Lung (tissue), 10 donors: Measurements from ENCODE around the gene GOLGA8T. TPM values are rescaled to one million over a fixed set of nuclear protein-coding genes. Genes with fewer than 3 reads are reported as not detected.
"Not testable (repeated sequence)": the region's sequence is repeated elsewhere in the genome, so short reads cannot be mapped to it uniquely, and the experiment has no call there.

Source experiments
- ATAC-seq: fragments of 200-7000 bp; cut with Tn5 transposase; one replicate; pipeline ENCODE4 v1.9.1; 2020; ENCODE audit warnings: moderate number of reproducible peaks; ENCODE audit not compliant: insufficient read depth, low FRiP score
- DNase-seq, 3 donors: peaks; one replicate each; pipeline ENCODE4 v3.0.0-alpha.2; 2013 to 2017
- H3K27ac ChIP-seq, 2 donors: one replicate each; pipeline ENCODE4 v1.5.1; 2013; ENCODE audit warnings: mild to moderate bottlenecking in 2 of 2, moderate library complexity in 2 of 2, control low read depth in 1 of 2, inconsistent platforms in 1 of 2, low read depth in 1 of 2, low read length in 1 of 2
- H3K27me3 ChIP-seq, 3 donors: one replicate each; pipeline ENCODE4 v1.5.1; 2013; ENCODE audit warnings: low read length in 2 of 3; ENCODE audit not compliant: control insufficient read depth in 3 of 3, insufficient read depth in 3 of 3
- H3K36me3 ChIP-seq, 4 donors: one replicate each; pipeline ENCODE4 v1.5.1; 2013; ENCODE audit warnings: low read length in 4 of 4, mild to moderate bottlenecking in 1 of 4, moderate library complexity in 1 of 4; ENCODE audit not compliant: control insufficient read depth in 4 of 4, insufficient read depth in 4 of 4
- H3K4me1 ChIP-seq, 5 donors: one replicate each; pipeline ENCODE4 v1.5.1; 2013; ENCODE audit warnings: low read length in 5 of 5, mild to moderate bottlenecking in 2 of 5, moderate library complexity in 1 of 5; ENCODE audit not compliant: control insufficient read depth in 5 of 5, insufficient read depth in 5 of 5
- H3K4me3 ChIP-seq: one replicate; pipeline ENCODE4 v1.5.1; 2013; ENCODE audit warnings: mild to moderate bottlenecking, control low read depth, moderate library complexity
- H3K9ac ChIP-seq, 2 donors: one replicate each; pipeline ENCODE4 v1.5.1; 2013; ENCODE audit warnings: low read length in 2 of 2, control low read depth in 1 of 2; ENCODE audit not compliant: insufficient read depth in 1 of 2
- H3K9me3 ChIP-seq, 4 donors: one replicate each; pipeline ENCODE4 v1.5.1; 2013; ENCODE audit warnings: low read length in 3 of 4, mild to moderate bottlenecking in 1 of 4, moderate library complexity in 1 of 4; ENCODE audit not compliant: control insufficient read depth in 4 of 4, insufficient read depth in 3 of 4
- WGBS, 2 donors: extraction: QIAGEN DNeasy Blood & Tissue Kit; methylation state at CpG; one replicate each; pipeline ENCODE4 v1.1.7; 2013; 5-methylcytosine and 5-hydroxymethylcytosine counted together
- polyA plus RNA-seq, 2 donors: library from polyadenylated mRNA; stranded (reverse); fragments of 200-250 nt; gene quantifications; one replicate each; pipeline ENCODE4 v1.2.1, GENCODE V29; 2013
- total RNA-seq, 2 donors: library from RNA; depleted of rRNA in 1 of 2; stranded (reverse); fragments of >200 nt in 1 of 2; gene quantifications; one replicate each; pipeline ENCODE4 v1.2.1, GENCODE V29; 2014 to 2021
- donor health status: Bipolar disorder and iron deficiency.
- donor health status: healthy.
- donor health status: DM: yes; HTN: yes; CAD: no.

Gene GOLGA8T
- total and polyA plus RNA-seq, 4 donors = 0.07 to 0.80 TPM; not detected in 2

GRCh38 chr15:30176613-30177012, 41.8 kb downstream of the GOLGA8T start:
- H3K4me1 ChIP-seq, H3K9me3 ChIP-seq, H3K9ac ChIP-seq, H3K27ac ChIP-seq, ATAC-seq, H3K4me3 ChIP-seq, DNase-seq, H3K36me3 ChIP-seq, H3K27me3 ChIP-seq: not testable (repeated sequence)
- 63% methylated on average over 2 of the region's 3 CpGs; no CpG with 5 or more reads in 1 of the 2 donors for WGBS, 2 donors

DNA sequence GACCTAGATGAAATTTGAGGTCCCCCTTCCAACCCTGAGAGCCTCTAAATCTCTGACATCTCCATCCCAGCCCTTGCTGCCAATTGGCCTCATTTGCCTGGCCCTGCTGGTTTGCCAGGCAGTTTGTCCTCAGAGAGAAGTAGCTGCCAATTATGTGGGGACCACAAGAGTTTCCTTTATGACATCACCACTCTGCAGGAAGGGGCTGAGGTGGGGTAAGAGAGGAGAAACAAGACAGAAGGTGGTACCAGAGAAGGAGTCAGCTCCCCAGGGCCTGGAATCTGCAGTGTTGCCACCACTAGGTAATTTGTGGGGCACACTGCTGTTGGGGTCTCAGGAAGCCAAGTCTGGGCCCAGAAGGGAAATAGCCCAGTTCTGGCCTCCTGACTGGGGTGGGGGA, 45.0 kb downstream of the GOLGA8T start:
- H3K9me3 ChIP-seq, H3K4me3 ChIP-seq, H3K4me1 ChIP-seq, H3K27ac ChIP-seq, H3K9ac ChIP-seq, ATAC-seq, DNase-seq, H3K27me3 ChIP-seq, H3K36me3 ChIP-seq: not testable (repeated sequence)

- not testable (repeated sequence) for H3K27ac ChIP-seq, H3K27me3 ChIP-seq, ATAC-seq, H3K9me3 ChIP-seq, H3K9ac ChIP-seq, H3K36me3 ChIP-seq, H3K4me3 ChIP-seq, H3K4me1 ChIP-seq, DNase-seq
- no CpG with 5 or more reads among the region's 7 CpGs for WGBS, 2 donors
Observed at GRCh38 chr15:30185495-30185894, 50.6 kb downstream of the GOLGA8T start.

GRCh38 chr15:30187429-30187828, 52.6 kb downstream of the GOLGA8T start:
- H3K4me1 ChIP-seq, DNase-seq, H3K4me3 ChIP-seq, H3K36me3 ChIP-seq, ATAC-seq, H3K9ac ChIP-seq, H3K27ac ChIP-seq, H3K9me3 ChIP-seq, H3K27me3 ChIP-seq: not testable (repeated sequence)
- 61 to 86% methylated on average over 2 of the region's 3 CpGs for WGBS, 2 donors

- not testable (repeated sequence) for DNase-seq, H3K9me3 ChIP-seq, H3K27ac ChIP-seq, ATAC-seq, H3K36me3 ChIP-seq, H3K9ac ChIP-seq, H3K4me1 ChIP-seq, H3K4me3 ChIP-seq, H3K27me3 ChIP-seq
- 91 to 93% methylated on average over 1 of the region's 1 CpG for WGBS, 2 donors
Observed at GRCh38 chr15:30189754-30190153, 54.9 kb downstream of the GOLGA8T start.

GRCh38 chr15:30191143-30191542, 56.3 kb downstream of the GOLGA8T start:
- not testable (repeated sequence) for H3K4me3 ChIP-seq, H3K36me3 ChIP-seq, ATAC-seq, H3K9me3 ChIP-seq, DNase-seq, H3K9ac ChIP-seq, H3K27ac ChIP-seq, H3K27me3 ChIP-seq, H3K4me1 ChIP-seq
- WGBS, 2 donors = 4% methylated on average over 6 to 7 of the region's 23 CpGs

DNA sequence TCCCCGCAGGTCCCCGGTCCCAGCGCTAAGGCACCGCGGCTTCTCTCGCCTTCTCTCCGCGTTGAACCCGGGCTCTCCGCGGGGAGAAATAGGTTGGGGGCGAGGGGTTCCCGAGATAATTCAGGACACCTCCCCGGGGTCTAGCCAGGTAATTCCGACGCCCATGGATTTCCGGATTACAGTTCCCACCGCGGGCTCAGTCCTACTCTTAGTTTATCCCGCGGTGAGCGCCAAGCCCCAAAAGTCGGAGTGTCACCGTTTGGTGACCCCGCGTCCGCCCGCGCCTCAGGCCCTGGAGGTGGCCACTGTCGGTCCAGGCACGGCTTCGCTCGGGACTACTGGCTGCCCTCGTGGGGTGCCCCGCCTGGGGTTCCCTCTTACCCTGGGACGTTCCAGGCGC, 56.8 kb downstream of the GOLGA8T start:
- not testable (repeated sequence) for H3K27me3 ChIP-seq, DNase-seq, ATAC-seq, H3K9me3 ChIP-seq, H3K4me3 ChIP-seq, H3K27ac ChIP-seq, H3K4me1 ChIP-seq, H3K36me3 ChIP-seq, H3K9ac ChIP-seq
- WGBS, 2 donors = 1% methylated on average over 15 to 16 of the region's 37 CpGs

DNA sequence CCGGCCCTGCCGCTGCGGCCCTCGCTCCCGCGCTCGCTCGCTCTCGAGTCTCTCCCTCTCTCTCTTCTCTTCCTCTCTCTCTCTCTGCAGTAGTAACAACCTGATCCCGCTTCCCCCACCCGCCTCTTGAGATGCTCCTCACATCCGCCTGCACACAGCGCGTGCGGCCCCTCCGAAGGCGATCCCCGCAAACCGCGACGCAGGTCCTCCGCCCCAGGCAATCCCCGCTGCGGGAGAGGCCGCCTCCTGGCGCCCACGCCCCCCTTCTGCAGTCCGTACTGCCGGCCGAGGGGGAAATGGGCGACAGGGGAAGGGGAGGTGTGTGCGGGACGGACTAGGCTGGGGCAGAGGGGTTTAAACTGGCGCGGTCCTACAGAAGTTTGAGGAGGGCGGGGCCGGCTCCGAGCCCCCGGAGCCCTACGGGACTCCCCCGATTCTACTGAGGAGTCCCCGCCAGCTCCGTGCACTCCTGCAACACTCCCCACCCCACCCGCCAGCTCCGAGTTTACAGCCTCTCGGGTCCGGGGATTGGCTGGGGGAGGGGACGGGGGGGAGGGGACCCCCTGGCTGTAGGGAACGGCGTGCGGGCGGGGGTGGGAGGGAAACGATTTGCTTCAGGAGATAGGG, 57.4 kb downstream of the GOLGA8T start:
- not testable (repeated sequence) for H3K27ac ChIP-seq, H3K4me3 ChIP-seq, ATAC-seq, H3K9me3 ChIP-seq, H3K4me1 ChIP-seq, DNase-seq, H3K9ac ChIP-seq, H3K36me3 ChIP-seq, H3K27me3 ChIP-seq
- 1% methylated on average over 15 to 17 of the region's 53 CpGs for whole genome bisulfite sequencing, 2 donors
